BE2C (cell line): Measurements from ENCODE around the gene WDFY3.

Source experiments
- DNase-seq: peaks from one replicate; pipeline ENCODE4 v3.0.0-alpha.2; 2020
- H3K27me3 ChIP-seq: fragments of 250-450 bp; sonication (Bioruptor Pico); 2 replicates; pipeline ENCODE4 v1.5.1; 2020; ENCODE audit warnings: mild to moderate bottlenecking
- H3K36me3 ChIP-seq: fragments of 250-450 bp; sonication (Bioruptor Pico); 2 replicates; pipeline ENCODE4 v1.5.1; 2020; ENCODE audit warnings: mild to moderate bottlenecking
- H3K4me1 ChIP-seq: fragments of 250-450 bp; sonication (Bioruptor Pico); 2 replicates; pipeline ENCODE4 v1.5.1; 2020
- H3K4me3 ChIP-seq: 2 replicates; pipeline ENCODE4 v1.5.1; 2011; ENCODE audit warnings: low read depth, low read length
- H3K9me3 ChIP-seq: fragments of 250-450 bp; sonication (Bioruptor Pico); 2 replicates; pipeline ENCODE4 v1.5.1; 2020
- TF ChIP-seq, protein P1 (sequence below): IDR thresholded peaks from 2 replicates; pipeline ENCODE4 v1.5.1; 2012; ENCODE audit warnings: mild to moderate bottlenecking, low read depth, low read length

The WDFY3 gene

GRCh38 chr4:84740057-84740456 lies 226.4 kb downstream of the WDFY3 start:
- Histone ChIP-seq H3K4me1 (no peaks in the 10 kb centered on the region), H3K36me3 (peaks cover 55% of the 10 kb centered on the region)

GRCh38 chr4:84738622-84739021 lies 227.9 kb downstream of the WDFY3 start:
- TF ChIP-seq, protein P1, sequence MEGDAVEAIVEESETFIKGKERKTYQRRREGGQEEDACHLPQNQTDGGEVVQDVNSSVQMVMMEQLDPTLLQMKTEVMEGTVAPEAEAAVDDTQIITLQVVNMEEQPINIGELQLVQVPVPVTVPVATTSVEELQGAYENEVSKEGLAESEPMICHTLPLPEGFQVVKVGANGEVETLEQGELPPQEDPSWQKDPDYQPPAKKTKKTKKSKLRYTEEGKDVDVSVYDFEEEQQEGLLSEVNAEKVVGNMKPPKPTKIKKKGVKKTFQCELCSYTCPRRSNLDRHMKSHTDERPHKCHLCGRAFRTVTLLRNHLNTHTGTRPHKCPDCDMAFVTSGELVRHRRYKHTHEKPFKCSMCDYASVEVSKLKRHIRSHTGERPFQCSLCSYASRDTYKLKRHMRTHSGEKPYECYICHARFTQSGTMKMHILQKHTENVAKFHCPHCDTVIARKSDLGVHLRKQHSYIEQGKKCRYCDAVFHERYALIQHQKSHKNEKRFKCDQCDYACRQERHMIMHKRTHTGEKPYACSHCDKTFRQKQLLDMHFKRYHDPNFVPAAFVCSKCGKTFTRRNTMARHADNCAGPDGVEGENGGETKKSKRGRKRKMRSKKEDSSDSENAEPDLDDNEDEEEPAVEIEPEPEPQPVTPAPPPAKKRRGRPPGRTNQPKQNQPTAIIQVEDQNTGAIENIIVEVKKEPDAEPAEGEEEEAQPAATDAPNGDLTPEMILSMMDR = no peak

More at GRCh38 chr4:84740057-84740456, 226.4 kb downstream of the WDFY3 start:
- no peak overlapping the region for H3K4me3 ChIP-seq
- H3K27me3 ChIP-seq = no peaks in the 10 kb centered on the region
- H3K9me3 ChIP-seq = no peaks in the 10 kb centered on the region
- TF ChIP-seq, protein P1 = no peak
- DNase-seq = no peak

GRCh38 chr4:84737656-84738055 lies 228.8 kb downstream of the WDFY3 start:
- no peak for DNase-seq
- Histone ChIP-seq H3K27me3 (no peaks in the 10 kb centered on the region), H3K9me3 (no peaks in the 10 kb centered on the region), H3K4me3 (no peak overlapping the region), H3K4me1 (no peaks in the 10 kb centered on the region), H3K36me3 (peaks cover 69% of the 10 kb centered on the region)
- TF ChIP-seq, protein P1 = no peak

More at GRCh38 chr4:84738622-84739021, 227.9 kb downstream of the WDFY3 start:
- H3K27me3 ChIP-seq = no peaks in the 10 kb centered on the region
- no peaks in the 10 kb centered on the region for H3K9me3 ChIP-seq
- no peaks in the 10 kb centered on the region for H3K4me1 ChIP-seq
- no peak overlapping the region for H3K4me3 ChIP-seq
- H3K36me3 ChIP-seq = peaks cover 64% of the 10 kb centered on the region
- no peak for DNase-seq

DNA sequence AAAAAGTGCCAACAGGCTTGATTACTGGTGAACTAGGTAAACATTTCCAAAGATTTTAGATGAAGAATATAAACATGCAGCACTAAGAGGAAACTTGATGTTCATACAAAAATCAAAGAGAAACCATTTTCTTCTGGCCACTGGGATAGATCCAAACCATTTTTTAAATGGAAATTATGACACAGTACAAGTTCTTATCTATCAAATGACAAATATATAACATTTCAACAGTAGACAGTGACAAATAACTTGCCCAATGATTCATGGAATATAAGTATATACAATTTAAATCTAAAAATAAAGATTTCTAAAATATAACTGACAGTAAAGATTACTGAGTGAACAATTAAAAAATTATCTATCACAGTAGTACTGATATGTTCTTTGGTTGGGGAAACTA lies 232.5 kb downstream of the WDFY3 start:
- Histone ChIP-seq H3K9me3 (no peaks in the 10 kb centered on the region), H3K27me3 (no peaks in the 10 kb centered on the region), H3K4me3 (no peak overlapping the region), H3K36me3 (peaks cover 53% of the 10 kb centered on the region), H3K4me1 (no peaks in the 10 kb centered on the region)
- TF ChIP-seq, protein P1 = no peak
- no peak for DNase-seq

GRCh38 chr4:84733343-84734033 lies 233.0 kb downstream of the WDFY3 start:
- DNase-seq = no peak
- TF ChIP-seq, protein P1 = no peak
- peaks cover 47% of the 10 kb centered on the region for H3K36me3 ChIP-seq
- H3K4me3 ChIP-seq = no peak overlapping the region
- H3K9me3 ChIP-seq = no peaks in the 10 kb centered on the region
- no peaks in the 10 kb centered on the region for H3K27me3 ChIP-seq
- no peaks in the 10 kb centered on the region for H3K4me1 ChIP-seq

- Histone ChIP-seq H3K4me1 (no peaks in the 10 kb centered on the region), H3K36me3 (peaks cover 29% of the 10 kb centered on the region), H3K9me3 (no peaks in the 10 kb centered on the region), H3K4me3 (no peak overlapping the region), H3K27me3 (no peaks in the 10 kb centered on the region)
- TF ChIP-seq, protein P1 = no peak
- no peak for DNase-seq
Observed at GRCh38 chr4:84730375-84730774, 236.1 kb downstream of the WDFY3 start.
